ENCODE results near the gene CPEB3.
A peak's percentile ranks its signal among the peaks of the same experiment; 100 is the strongest.
"Not testable (repeated sequence)": the region's sequence is repeated elsewhere in the genome, so short reads cannot be mapped to it uniquely, and the experiment has no call there.

The CPEB3 gene

DNA sequence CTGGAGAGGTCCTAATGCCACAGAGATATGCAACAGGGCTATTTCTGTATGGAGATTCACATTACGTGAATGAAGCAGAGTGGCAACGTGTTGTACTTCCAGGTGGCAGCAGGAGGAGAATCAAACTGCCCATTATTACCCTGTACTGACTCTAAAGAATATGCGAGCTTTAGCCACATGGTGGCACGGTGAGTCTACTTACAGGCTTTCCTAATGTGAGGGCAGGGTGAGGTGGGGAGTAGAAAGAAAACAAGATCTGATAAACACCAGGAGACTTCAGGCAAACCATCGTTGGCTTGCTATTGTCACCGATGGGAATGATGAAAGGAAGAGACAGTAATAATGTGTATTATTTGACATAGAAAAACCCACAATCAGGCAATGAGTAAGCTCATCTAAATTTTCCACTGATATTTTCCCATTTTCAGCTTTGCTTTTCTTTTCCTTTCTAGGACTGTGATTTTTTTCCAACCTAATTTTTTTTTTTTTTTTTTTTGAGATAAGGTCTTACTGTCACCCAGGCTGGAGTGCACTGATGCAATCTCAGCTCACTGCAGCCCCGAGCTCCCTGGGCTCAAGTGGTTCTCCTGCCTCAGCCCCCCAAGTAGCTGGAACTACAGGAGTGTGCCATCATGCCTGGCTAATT is 203.0 kb downstream of the CPEB3 start:
- peak; percentile 73 for DNase-seq

GRCh38 chr10:92082583-92083280 is 208.1 kb downstream of the CPEB3 start:
- DNase-seq = no peak

DNA sequence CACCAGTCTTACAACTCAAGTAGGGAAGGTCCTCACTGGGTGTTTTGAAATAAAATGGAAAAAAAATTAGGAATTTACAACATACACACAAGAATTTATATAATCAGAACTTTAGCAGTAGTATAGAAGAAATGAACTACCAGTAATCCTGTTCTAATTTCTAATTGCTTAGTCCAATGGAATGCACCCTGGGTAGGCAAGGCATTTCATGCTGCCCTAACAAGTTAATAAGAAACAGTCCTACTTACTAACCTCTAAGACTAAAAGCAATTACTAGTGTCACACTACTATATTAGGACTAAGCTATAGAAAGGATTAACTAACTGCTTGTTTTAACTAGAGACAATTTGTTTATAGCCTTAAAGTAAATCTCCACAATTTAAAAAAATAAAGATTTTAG is 209.2 kb downstream of the CPEB3 start:
- no peak for DNase-seq

DNA sequence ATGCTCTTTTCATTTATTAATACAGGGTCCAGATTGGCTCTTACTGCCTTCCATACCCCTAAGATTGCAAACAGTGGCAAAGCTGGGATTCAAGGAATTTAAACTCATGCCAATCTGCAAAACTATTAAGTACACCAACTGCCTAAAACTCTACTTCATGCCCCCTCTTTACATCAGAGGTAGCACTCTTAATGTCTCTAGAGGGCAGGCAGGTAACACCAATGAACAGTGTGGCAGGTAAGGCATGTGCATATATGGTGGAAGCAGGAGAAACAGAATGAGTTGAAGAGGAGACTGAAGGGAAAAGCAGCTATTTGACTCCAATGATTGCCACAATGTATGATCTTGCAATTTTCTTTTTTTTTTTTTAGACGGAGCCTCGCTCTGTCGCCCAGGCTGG is 210.6 kb downstream of the CPEB3 start:
- DNase-seq = no peak

GRCh38 chr10:92079003-92079402 is 211.9 kb downstream of the CPEB3 start:
- no peak for DNase-seq

DNA sequence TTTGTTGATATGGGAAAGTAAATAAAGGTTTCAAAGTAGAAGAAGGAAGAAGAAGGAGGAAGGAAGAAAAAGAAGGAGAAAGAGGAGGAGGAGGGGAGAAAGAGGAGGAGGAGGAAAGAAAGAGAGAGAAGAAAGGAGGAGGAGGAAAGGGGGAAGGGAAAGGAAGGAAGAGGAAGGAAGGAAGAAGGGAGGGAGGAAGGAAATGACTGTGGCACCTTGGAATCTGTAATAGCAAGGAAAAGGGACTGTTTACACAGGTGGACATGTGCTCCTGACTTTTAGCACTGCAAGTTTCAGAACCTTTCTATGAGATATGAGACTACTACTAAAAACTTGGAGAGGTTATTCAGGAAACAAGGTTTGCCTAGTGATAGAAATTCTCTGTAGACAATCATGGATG is 214.2 kb downstream of the CPEB3 start:
- DNase-seq = no peak

DNA sequence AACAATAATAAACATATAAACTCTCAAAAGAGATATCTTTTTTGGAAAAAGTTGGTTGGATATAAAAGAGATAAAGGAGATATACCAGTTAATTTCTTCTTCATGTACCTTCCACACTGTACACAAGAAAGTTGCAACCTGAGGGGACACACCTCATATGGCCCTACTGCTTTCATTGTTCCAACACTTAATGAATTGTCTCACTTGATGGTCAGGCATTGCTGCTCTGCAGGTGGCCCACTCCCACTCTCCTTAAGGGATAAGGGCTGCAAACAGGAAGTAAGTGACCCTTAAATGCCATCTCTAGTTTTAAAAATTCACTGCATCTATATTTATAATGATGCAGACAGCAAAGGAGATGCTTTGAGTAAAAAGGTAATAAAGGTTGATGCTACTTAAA is 215.0 kb downstream of the CPEB3 start:
- no peak for DNase-seq

DNA sequence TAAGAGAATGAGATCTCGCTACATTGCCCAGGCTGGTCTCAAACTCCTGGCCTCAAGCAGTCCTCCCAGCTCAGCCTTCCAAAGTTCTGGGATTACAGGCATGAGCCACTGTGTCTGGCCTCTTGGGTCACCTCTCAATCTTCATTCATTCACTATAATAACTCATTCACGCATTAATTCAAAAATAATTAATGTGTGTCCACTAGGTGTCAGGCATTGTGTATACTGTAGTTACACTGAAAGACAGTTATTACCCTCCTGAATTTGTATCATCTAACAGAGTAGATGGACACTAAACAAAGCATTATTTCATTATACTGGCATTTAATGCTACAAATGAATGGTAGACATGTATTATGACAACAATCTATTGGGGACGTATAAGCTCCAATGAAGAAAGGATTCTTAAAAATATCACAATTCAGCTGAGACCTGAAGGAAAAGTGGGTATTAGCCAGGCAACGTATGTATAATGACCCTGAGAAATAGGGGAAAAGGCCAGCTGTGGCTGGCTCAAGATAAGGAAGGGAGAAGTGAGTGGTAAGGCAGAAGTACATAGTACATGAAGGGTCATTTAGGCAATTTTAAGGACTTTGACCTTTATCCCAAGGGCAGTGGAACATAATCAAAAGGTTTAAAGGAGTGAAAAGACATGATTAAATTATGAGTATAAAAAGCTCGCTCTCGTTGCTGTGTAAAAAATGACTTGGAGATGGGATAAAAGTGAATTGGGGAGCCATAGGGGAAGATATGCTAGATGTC is 216.6 kb downstream of the CPEB3 start:
- DNase-seq = no peak

DNA sequence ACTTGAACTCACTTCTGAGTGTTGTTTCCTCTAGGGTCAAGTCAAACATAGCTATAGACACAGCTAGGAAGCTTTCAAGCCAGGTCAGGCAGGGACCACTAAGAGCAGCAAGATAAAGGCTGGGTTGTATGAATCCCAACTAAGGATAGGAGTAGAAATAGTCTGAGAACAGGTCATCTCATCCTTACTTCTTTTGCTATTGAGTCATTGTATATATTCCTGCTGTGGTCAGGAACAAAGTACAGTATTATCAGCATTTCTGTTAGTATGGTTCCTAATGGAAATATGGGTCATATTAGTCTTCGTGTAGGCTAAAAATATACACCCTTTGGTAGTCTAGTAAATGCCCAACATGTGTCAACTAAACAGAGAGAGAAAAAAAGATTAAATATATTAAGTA is 222.0 kb downstream of the CPEB3 start:
- no peak for DNase-seq

DNA sequence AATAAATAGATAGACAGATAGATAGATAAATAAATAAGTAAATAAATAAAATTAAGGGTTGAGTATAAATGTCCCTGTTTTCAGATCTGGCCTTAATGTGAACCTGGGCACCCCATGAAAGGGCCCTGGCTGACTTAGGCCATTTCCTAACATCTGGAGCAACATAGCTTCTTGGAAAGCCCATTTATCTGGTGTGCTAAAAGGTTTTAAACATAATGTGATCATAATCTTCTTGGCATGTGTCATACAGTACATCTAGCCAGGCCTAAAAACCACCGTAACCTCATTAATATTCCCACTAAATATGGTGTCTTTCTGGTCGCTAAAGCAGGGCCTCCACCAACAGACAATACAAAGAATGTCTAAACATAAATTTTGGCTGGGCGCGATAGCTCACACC is 224.5 kb downstream of the CPEB3 start:
- no peak for DNase-seq

DNA sequence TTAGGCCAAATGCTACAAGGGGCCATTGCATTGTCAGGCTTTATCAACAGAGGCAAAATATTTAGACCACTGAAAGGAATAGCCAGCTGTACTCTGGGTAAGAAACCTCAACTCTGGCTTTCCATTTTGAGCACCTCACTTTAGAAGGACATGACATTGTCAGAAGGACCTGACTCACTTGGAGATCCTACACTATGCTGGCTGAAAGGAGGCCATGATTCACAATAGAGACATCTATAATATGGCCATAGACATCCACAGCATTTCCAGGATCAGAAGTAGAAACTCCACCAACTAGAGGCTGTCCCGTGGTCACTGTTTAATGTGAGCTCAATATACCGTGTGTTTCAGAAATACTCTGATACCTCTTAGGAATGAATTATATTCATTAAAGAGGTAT is 226.4 kb downstream of the CPEB3 start:
- DNase-seq = no peak

GRCh38 chr10:92062273-92062672 is 228.6 kb downstream of the CPEB3 start:
- no peak for DNase-seq

- no peak for DNase-seq
Observed at GRCh38 chr10:92054807-92055206, 236.1 kb downstream of the CPEB3 start.

- DNase-seq = no peak
Observed at GRCh38 chr10:92052741-92053140, 238.1 kb downstream of the CPEB3 start.

GRCh38 chr10:92052088-92052487 is 238.8 kb downstream of the CPEB3 start:
- DNase-seq = no peak

- no peak for DNase-seq
Observed at GRCh38 chr10:92047215-92047614, 243.7 kb downstream of the CPEB3 start.

DNA sequence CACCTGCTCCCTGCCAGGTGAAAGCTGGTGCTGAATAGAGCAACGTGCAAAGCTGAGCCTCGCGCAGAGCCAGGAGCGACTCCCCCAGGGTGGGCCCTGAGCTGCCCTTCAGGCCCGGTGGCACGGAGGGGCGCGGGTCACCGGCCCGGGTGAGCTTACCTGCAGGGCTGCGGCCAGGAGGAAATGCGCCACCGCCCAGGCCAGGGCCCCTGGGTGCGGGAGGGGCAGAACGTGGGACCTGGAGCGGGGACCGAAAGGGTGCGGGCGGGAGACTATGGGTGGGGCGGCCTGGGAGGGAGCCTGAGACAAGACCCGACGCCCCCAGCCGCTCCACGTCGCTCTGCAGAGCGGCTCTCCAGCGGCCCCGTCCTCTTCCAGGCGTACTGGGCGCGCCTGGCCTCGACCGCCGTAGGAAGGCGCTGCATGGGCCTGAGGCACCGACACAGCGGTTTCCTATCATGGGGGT is 245.2 kb downstream of the CPEB3 start:
- no peak for DNase-seq

GRCh38 chr10:92042541-92042940 is 248.3 kb downstream of the CPEB3 start:
- DNase-seq = no peak

GRCh38 chr10:92038949-92039348 is 251.9 kb downstream of the CPEB3 start:
- no peak for DNase-seq

DNA sequence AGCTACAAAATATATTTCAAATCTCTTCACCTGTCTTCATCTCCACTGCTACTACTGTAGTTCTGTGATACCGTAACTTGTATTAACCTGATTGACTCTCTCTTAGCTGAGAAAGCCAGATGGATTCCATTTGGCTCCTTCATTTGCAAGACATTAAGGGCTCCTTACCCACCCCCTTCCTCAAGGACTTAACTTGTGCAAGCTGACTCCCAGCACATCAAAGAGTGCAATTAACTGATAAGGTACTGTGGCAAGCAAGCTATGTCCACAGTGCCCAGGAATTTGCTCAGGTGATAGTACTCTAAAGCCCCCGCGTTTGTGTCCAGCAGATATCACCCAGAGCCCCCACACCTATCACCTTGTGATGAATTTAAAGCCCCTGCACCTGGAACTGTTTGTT is 257.8 kb downstream of the CPEB3 start:
- not testable (repeated sequence) for DNase-seq

DNA sequence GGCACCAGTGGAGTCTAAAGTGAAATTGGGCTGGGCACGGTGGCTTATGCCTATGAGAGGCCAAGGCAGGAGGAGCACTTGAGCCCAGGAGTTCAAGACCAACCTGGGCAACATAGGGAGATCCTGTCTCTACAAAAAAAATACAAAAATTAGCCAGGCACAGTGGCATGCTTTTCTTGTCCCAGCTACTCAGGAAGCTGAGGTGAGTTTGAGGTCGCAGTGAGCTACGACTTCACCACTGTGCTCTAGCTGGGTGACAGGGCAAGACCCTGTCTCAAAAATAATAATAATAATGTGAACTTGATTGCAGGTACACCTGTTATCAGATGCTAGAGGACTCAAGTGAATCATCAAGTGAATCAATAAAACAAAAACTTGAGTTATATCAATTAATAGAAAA is 259.3 kb downstream of the CPEB3 start:
- no peak for DNase-seq

- DNase-seq = no peak
Observed at GRCh38 chr10:92027141-92027540, 263.7 kb downstream of the CPEB3 start.

- DNase-seq = not testable (repeated sequence)
Observed at GRCh38 chr10:92025340-92025739, 265.5 kb downstream of the CPEB3 start.

- DNase-seq = no peak
Observed at GRCh38 chr10:92024700-92025099, 266.2 kb downstream of the CPEB3 start.
